Osteocyte (in vitro differentiated cells): ENCODE measurements around the gene RTN4IP1. TPM values are rescaled to one million over a fixed set of nuclear protein-coding genes. Genes with fewer than 3 reads are reported as not detected.
"Not testable (repeated sequence)": the region's sequence is repeated elsewhere in the genome, so short reads cannot be mapped to it uniquely, and the experiment has no call there.

Experiments used
- DNase-seq: peaks from one replicate; pipeline ENCODE4 v3.0.0; 2021; ENCODE audit warnings: mixed read lengths; ENCODE audit not compliant: unreplicated experiment; ENCODE audit errors: extremely low spot score
- H3K27ac Mint-ChIP-seq: one replicate; pipeline ENCODE4 v1.8.0; 2021; ENCODE audit warnings: mild to moderate bottlenecking, mixed read lengths; ENCODE audit not compliant: unreplicated experiment
- H3K27me3 Mint-ChIP-seq: one replicate; pipeline ENCODE4 v1.8.0; 2021; ENCODE audit warnings: mixed read lengths; ENCODE audit not compliant: unreplicated experiment
- H3K36me3 Mint-ChIP-seq: one replicate; pipeline ENCODE4 v1.8.0; 2021; ENCODE audit warnings: mixed read lengths; ENCODE audit not compliant: unreplicated experiment
- H3K4me1 Mint-ChIP-seq: one replicate; pipeline ENCODE4 v1.8.0; 2021; ENCODE audit warnings: mixed read lengths; ENCODE audit not compliant: unreplicated experiment
- H3K4me3 Mint-ChIP-seq: one replicate; pipeline ENCODE4 v1.8.0; 2021; ENCODE audit warnings: mild to moderate bottlenecking, moderate library complexity, mixed read lengths; ENCODE audit not compliant: unreplicated experiment
- H3K9me3 Mint-ChIP-seq: one replicate; pipeline ENCODE4 v1.8.0; 2021; ENCODE audit warnings: mixed read lengths; ENCODE audit not compliant: unreplicated experiment
- total RNA-seq: library from RNA; stranded (reverse); gene quantifications from 2 replicates; pipeline ENCODE4 v1.2.1, GENCODE V29; 2021
- TF ChIP-seq, protein P1 (sequence below): fragments of 200-600 bp; sonication (generic); IDR thresholded peaks from 2 replicates; pipeline ENCODE4 v1.5.0; 2021; ENCODE audit warnings: antibody characterized with exemption, mild to moderate bottlenecking, moderate library complexity

The RTN4IP1 gene
- total RNA-seq, 1 donor from 2014 or later = 5.0 TPM

DNA sequence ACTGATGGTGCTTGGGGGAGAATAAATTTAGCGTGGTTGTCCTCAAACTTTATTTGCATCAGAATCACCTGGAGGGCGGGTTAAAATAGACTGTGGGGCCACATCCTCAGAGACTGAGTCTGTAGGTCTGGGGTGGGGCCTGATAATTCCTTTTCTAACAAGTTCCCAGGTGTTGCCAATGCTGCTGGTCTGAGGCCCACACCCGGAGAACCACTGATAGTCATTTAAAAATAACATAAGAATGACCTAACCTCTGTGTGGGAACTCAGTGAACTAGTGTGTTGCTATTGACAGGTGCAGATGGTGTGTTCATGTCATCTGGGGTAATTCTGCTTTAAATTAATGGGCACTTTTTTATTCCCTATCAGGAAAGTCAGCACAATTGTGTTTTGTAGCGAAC lies 64.8 kb downstream of the RTN4IP1 start:
- H3K27ac Mint-ChIP-seq = no peak overlapping the region
- H3K4me1 Mint-ChIP-seq = no peaks in the 10 kb centered on the region
- no peak for DNase-seq
- H3K27me3 Mint-ChIP-seq = no peaks in the 10 kb centered on the region
- peaks cover 3% of the 10 kb centered on the region for H3K36me3 Mint-ChIP-seq
- TF ChIP-seq, protein P1, sequence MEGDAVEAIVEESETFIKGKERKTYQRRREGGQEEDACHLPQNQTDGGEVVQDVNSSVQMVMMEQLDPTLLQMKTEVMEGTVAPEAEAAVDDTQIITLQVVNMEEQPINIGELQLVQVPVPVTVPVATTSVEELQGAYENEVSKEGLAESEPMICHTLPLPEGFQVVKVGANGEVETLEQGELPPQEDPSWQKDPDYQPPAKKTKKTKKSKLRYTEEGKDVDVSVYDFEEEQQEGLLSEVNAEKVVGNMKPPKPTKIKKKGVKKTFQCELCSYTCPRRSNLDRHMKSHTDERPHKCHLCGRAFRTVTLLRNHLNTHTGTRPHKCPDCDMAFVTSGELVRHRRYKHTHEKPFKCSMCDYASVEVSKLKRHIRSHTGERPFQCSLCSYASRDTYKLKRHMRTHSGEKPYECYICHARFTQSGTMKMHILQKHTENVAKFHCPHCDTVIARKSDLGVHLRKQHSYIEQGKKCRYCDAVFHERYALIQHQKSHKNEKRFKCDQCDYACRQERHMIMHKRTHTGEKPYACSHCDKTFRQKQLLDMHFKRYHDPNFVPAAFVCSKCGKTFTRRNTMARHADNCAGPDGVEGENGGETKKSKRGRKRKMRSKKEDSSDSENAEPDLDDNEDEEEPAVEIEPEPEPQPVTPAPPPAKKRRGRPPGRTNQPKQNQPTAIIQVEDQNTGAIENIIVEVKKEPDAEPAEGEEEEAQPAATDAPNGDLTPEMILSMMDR = no peak
- no peak overlapping the region for H3K4me3 Mint-ChIP-seq
- no peaks in the 10 kb centered on the region for H3K9me3 Mint-ChIP-seq

GRCh38 chr6:106563614-106564013 lies 65.7 kb downstream of the RTN4IP1 start:
- DNase-seq = no peak
- no peak overlapping the region for H3K4me3 Mint-ChIP-seq
- TF ChIP-seq, protein P1 = no peak
- H3K27ac Mint-ChIP-seq = no peak overlapping the region
- H3K27me3 Mint-ChIP-seq = no peaks in the 10 kb centered on the region
- no peaks in the 10 kb centered on the region for H3K9me3 Mint-ChIP-seq
- peaks cover 3% of the 10 kb centered on the region for H3K36me3 Mint-ChIP-seq
- H3K4me1 Mint-ChIP-seq = no peaks in the 10 kb centered on the region

DNA sequence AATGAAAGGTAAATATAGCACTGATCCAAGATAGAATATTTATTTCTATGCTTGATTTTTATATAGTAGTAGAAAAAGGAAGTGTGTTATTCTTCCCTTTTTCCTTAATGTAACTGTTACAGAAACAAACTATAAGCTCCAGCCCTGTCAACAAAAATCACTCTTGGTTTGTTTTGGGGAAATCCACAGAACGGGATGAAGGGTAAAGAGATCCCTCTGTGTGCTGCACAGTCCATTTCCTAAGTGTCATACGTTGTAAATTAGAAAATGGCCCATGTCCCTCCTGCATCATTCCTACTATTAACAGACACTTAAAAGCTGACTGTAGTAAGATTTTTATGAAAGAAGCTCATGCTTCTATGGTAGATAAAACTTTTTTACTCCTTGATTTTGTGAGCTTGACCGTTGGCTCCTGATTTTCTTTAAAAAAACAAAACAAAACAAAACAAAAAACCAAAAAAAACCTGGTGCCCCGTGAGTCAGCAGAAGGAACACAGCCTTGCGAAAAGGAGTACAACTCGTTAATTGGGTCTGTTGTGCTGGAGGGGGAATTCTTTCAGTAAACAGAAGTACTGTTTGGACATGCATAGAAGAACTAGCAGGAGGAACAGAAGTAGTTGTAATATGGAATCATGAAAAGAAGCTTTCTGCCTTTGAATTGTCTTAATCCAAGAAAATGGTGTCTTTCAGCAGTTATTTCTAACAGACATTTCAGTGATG lies 67.5 kb downstream of the RTN4IP1 start:
- no peak for DNase-seq
- H3K4me3 Mint-ChIP-seq = no peak overlapping the region
- H3K4me1 Mint-ChIP-seq = no peaks in the 10 kb centered on the region
- H3K27me3 Mint-ChIP-seq = no peaks in the 10 kb centered on the region
- TF ChIP-seq, protein P1 = no peak
- no peak overlapping the region for H3K27ac Mint-ChIP-seq
- no peaks in the 10 kb centered on the region for H3K36me3 Mint-ChIP-seq
- no peaks in the 10 kb centered on the region for H3K9me3 Mint-ChIP-seq

DNA sequence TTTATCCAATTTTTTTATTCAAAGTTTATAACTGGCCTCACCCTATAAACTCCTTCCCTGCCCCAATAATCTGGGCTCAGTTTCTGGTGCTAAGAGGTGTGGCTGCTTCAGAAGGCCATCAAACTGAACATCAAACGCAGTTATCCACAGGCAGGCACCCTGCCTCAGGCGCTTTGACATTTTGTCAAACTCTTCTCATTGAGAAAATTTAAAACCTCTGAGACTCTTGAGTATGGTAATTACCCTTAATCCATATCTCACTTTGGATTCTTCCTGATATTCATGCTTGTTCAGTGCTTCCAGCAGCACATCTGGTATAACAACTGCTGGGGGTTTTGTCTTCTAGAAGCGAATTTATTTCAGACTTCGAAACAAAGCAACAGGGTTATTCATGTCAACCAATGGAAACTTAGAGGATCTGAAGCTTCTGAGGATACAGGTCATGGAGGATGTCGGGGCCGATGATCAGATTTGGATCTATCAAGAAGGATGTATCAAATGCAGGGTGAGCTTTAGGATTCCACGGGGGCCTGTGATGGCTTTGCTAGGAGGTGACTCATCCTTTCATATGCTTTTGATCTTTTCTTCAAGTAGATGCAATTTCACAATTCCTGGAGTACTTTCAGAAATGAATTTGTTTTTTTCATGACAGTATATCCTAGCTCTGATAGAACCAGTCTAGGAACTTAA lies 68.2 kb downstream of the RTN4IP1 start:
- no peak overlapping the region for H3K4me3 Mint-ChIP-seq
- H3K27ac Mint-ChIP-seq = no peak overlapping the region
- DNase-seq = no peak
- TF ChIP-seq, protein P1 = no peak
- no peaks in the 10 kb centered on the region for H3K27me3 Mint-ChIP-seq
- H3K36me3 Mint-ChIP-seq = no peaks in the 10 kb centered on the region
- no peaks in the 10 kb centered on the region for H3K9me3 Mint-ChIP-seq
- H3K4me1 Mint-ChIP-seq = no peaks in the 10 kb centered on the region

- DNase-seq, H3K36me3 Mint-ChIP-seq, H3K4me1 Mint-ChIP-seq, H3K4me3 Mint-ChIP-seq, H3K27me3 Mint-ChIP-seq, H3K9me3 Mint-ChIP-seq, H3K27ac Mint-ChIP-seq: not testable (repeated sequence)
Measured at GRCh38 chr6:106559659-106560058, 69.6 kb downstream of the RTN4IP1 start.
